GM18868 (cell line): ENCODE data around the gene MRPS11.
"Not testable (repeated sequence)": the region's sequence is repeated elsewhere in the genome, so short reads cannot be mapped to it uniquely, and the experiment has no call there.

Source experiments
- ATAC-seq: cut with Tn5 transposase; IDR thresholded peaks from one replicate; pipeline ENCODE4 v1.9.1; 2021; ENCODE audit warnings: mild to moderate bottlenecking, moderate library complexity; ENCODE audit not compliant: unreplicated experiment

MRPS11 gene

GRCh38 chr15:88454867-88455810, 12.4 kb upstream of the MRPS11 start:
- peak; percentile 97 for ATAC-seq

DNA sequence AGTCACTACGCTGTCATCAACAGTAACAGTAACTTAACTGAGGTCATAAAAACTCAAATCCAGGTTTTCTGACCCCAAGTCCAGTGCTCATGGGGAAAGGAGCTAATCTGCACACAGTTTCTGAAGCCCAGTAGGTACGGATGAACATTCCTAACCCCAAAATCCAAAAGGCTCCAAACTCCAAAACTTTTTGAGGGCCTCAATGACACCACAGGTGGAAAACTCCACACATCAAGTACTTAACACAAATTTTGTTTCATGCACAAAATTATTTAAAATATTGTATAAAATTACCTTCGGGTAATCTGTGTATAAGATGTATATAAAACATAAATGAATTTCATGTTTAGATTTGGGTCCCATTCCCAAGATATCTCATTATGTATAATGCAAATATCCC, 10.8 kb upstream of the MRPS11 start:
- no peak for ATAC-seq

DNA sequence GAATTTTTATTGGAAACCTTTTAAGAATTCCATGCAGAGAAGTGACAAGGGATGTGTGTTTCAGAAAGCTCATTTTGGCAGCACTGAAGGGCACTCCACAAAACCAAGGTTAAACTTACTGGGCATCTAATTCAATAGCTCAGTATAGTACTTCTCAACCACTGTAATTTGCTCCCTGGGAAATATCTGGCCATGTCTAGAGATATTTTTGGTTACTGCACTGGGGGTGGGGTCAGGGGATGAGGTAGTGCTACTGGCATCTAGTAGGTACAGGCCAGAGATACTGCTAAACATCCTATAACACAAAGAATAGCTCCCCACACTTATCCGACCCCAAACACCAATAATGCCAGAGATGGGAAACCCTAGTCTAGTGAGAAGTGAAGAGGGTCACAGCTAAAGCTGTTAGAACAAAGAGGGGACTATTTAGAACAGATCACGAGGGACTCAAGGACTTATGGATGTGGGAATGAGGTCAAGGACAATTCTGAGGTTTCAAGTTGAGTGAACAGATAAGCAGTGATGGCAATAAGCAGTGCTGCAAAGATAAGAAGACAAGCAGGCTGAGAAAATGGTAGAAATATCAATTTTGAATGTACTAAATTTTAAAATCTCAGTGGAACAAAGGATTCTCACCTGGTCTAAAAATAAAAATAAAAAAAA, 3.5 kb upstream of the MRPS11 start:
- no peak for ATAC-seq

- no peak for ATAC-seq
These were observed 1.8 kb upstream of the MRPS11 start for GRCh38 chr15:88465633-88466224.

DNA sequence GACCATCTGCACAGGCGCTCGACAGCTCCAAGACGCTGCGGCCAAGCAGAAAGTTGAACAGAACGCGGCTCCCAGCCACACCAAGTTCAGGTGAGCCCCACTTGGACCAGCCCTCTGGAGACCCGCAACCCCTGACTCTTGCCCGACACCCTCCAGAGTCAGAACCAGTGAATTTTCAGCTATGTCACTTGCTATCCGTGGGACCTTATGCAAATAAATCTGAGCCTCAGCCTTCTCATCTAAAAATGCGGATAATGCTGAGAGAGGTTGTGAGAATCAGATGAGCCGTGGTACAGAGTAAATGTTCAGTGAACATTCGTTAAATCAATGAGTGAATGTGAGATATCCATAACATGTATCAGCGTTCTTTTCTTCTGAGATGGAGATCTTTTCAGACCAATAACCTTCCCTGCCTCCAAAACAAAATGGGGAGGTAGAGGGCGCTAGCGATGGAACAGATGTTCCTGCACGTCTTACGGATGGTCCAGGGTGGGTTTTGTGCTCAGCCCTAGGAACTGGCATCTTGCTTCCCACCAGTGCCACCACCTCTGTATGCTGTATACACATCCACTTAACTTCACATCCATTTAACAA, 524 bp downstream of the MRPS11 start:
- no peak for ATAC-seq

DNA sequence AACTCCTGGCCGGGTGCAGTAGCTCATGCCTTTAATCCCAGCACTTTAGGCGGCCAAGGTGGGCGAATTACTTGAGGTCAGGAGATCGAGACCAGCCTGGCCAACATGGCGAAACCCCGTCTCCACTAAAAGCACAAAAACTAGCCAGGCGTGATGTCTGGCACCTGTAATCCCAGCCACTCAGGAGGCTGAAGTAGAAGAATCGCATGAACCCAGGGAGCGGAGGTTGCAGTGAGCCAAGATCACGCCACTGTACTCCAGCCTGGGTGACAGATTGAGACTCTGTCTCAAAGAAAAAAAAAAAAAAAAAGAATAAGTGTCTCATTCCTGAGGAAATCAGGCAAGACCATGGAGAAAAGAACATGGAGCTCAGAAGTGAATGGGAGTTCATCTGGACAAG, 1.2 kb downstream of the MRPS11 start:
- not testable (repeated sequence) for ATAC-seq

- no peak for ATAC-seq
These were observed 1.8 kb downstream of the MRPS11 start for GRCh38 chr15:88469321-88469720.

DNA sequence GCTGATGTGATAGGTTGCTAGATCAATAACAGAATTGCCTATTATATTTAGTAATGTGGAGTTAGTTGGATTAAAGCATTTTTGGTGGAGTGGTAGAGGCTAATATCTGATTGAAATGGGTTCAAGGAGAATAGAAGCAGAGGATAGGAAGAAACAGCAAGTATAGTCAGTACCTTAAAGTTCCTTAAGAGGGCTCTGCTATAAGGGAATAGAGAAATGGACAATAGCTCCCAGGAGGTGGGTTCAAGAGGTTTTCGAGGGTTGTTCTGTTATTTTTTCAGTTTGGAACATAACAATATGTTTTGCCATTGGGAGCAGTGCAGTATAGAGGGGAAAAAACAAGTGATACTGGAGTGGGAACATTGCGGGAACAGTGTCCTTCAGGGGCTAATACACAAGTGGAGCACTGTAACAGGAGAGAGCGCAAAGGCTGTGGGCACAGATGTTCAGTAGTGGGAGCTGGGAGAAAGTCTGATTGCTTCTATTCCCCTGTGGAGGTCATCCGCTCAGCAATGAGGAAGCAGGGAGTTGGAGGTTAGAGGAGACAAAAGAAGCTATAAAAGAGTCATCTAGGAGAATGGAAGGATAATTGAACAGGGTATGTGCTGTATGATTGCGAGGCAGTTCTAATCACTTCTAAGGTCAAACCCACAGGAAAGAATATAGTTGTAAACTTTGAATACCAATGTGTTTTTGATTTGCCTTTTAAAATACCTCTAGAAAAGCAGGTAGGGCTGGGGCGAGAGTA, 3.3 kb downstream of the MRPS11 start:
- no peak for ATAC-seq

- peak; percentile 49 for ATAC-seq
These were observed 4.7 kb downstream of the MRPS11 start for GRCh38 chr15:88472225-88472624.

- ATAC-seq = not testable (repeated sequence)
These were observed 6.3 kb downstream of the MRPS11 start for GRCh38 chr15:88473661-88474293.

- ATAC-seq = peak; percentile 53
These were observed 9.1 kb downstream of the MRPS11 start for GRCh38 chr15:88476635-88477060.

GRCh38 chr15:88477126-88477525, 9.6 kb downstream of the MRPS11 start:
- ATAC-seq = no peak

GRCh38 chr15:88477904-88478303, 10.4 kb downstream of the MRPS11 start:
- no peak for ATAC-seq

GRCh38 chr15:88479169-88479568, 11.7 kb downstream of the MRPS11 start:
- ATAC-seq = no peak

DNA sequence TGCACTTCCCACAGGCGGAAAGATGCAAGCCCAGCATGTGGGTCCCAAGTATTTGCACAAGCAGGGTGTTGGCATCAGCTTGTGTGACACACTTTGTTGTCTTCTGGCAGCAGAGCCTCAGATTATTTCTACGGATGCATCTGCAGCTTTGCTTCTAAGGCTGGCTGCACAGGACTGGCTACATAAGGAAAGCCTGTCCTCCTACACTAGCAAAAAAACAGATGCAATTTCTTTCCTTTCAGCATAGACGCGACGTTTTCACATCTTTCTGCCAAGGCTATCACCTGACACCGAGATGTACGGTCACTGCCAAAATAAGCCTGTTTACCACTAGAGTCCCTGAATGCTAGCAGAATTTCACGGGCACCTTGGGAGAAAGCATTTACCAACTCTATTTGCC, 13.5 kb downstream of the MRPS11 start:
- no peak for ATAC-seq

- no peak for ATAC-seq
These were observed 14.8 kb downstream of the MRPS11 start for GRCh38 chr15:88482263-88482662.

GRCh38 chr15:88484682-88485331, 17.3 kb downstream of the MRPS11 start:
- no peak for ATAC-seq

DNA sequence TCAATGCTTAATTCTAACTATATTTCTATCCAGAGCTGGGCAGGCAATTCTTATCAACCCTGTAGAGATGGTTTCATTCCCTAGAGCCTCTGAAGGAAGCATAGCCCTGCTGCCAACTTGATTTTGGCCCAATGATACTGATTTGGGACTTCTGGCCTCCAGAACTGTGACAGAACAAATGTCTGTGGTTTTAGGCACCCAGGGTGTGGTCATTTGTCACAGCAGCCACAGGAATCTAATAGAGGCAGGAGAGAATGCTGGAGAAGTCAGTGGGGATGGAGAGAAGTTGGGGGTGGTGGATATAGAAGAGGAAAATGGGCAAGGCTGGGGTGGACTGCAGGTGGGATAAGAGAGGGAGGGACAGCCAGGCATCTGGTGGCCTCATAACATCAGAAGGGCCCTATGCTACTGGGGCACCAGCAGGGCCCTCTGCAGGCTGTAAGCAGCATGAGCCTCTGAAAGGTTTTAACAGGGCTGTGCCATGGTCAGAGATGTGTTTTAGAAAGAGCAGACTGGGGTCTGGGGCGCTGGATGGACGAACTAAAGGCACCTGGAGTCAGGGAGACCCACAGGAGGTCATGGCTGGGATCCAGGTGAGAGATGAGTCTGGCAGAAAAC, 19.8 kb downstream of the MRPS11 start:
- ATAC-seq = no peak
